ENCODE data around the gene TXNDC2. TPM values are rescaled to one million over a fixed set of nuclear protein-coding genes. Genes with fewer than 3 reads are reported as not detected.

Gene TXNDC2
- total RNA-seq, 3 donors from 2014 or later (not counting 1 experiment from before 2014, with no cell fraction given), result not detected

- no peaks in the 10 kb centered on the region for H3K4me1 Mint-ChIP-seq
- no peak for ATAC-seq
- no peaks in the 10 kb centered on the region for H3K4me1 ChIP-seq (ENCODE audit: control insufficient read depth, insufficient read depth, low read length)
- H3K27ac ChIP-seq (ENCODE audit: low read length), result no peak overlapping the region
- H3K9me3 ChIP-seq (ENCODE audit: control insufficient read depth, insufficient read depth, low read length), result peaks cover 13% of the 10 kb centered on the region
- H3K4me3 ChIP-seq (ENCODE audit: low read length), result no peak overlapping the region
- no peaks in the 10 kb centered on the region for H3K36me3 ChIP-seq (ENCODE audit: control insufficient read depth, insufficient read depth, low read length)
- H3K9me3 Mint-ChIP-seq, result peaks cover 4 to 9% of the 10 kb centered on the region in 2 donors
- intact Hi-C loops (cut with micrococcal nuclease), result no loop called here
- no peak for DNase-seq
- peaks cover 15 to 16% of the 10 kb centered on the region in 2 donors for H3K27me3 Mint-ChIP-seq (ENCODE audit: low read depth in 2 of 2)
- TF ChIP-seq CTCF (IDR thresholded peaks at IDR 0.05), result no peak
- H3K27ac Mint-ChIP-seq, result no peak overlapping the region
- peaks cover 11% of the 10 kb centered on the region for H3K36me3 Mint-ChIP-seq
- H3K4me3 Mint-ChIP-seq, result no peak overlapping the region
- peaks cover 3% of the 10 kb centered on the region for H3K27me3 ChIP-seq (ENCODE audit: control insufficient read depth, insufficient read depth, low read length)
- WGBS (ENCODE audit: insufficient coverage), result 61% methylated on average over 8 of the region's 9 CpGs
Measured at GRCh38 chr18:9869715-9870430, 15.9 kb upstream of the TXNDC2 start.

GRCh38 chr18:9870431-9871008 lies 15.3 kb upstream of the TXNDC2 start:
- peaks cover 14 to 21% of the 10 kb centered on the region in 2 donors for H3K27me3 Mint-ChIP-seq (ENCODE audit: low read depth in 2 of 2)
- H3K4me3 Mint-ChIP-seq, result no peak overlapping the region
- ATAC-seq (no peak), DNase-seq (no peak)
- intact Hi-C loops (cut with micrococcal nuclease), result no loop called here
- peaks cover 4 to 7% of the 10 kb centered on the region in 2 donors for H3K9me3 Mint-ChIP-seq
- Histone ChIP-seq H3K9me3 (ENCODE audit: control insufficient read depth, insufficient read depth, low read length) (peaks cover 9% of the 10 kb centered on the region), H3K27me3 (ENCODE audit: control insufficient read depth, insufficient read depth, low read length) (peaks cover 3% of the 10 kb centered on the region), H3K4me3 (ENCODE audit: low read length) (no peak overlapping the region), H3K27ac (ENCODE audit: low read length) (no peak overlapping the region), H3K4me1 (ENCODE audit: control insufficient read depth, insufficient read depth, low read length) (no peaks in the 10 kb centered on the region), H3K36me3 (ENCODE audit: control insufficient read depth, insufficient read depth, low read length) (no peaks in the 10 kb centered on the region)
- TF ChIP-seq CTCF (IDR thresholded peaks at IDR 0.05), result no peak
- WGBS (ENCODE audit: insufficient coverage), result 67% methylated on average over 4 of the region's 4 CpGs
- no peaks in the 10 kb centered on the region for H3K4me1 Mint-ChIP-seq
- H3K27ac Mint-ChIP-seq, result no peak overlapping the region
- peaks cover 7% of the 10 kb centered on the region for H3K36me3 Mint-ChIP-seq

- no peak for DNase-seq
- Mint-ChIP-seq H3K27me3 (ENCODE audit: low read depth in 2 of 2) (peaks cover 11 to 23% of the 10 kb centered on the region in 2 donors), H3K4me3 (no peak overlapping the region), H3K27ac (no peak overlapping the region), H3K4me1 (no peaks in the 10 kb centered on the region), H3K9me3 (peaks cover 0 to under 1% of the 10 kb centered on the region in 2 donors), H3K36me3 (no peaks in the 10 kb centered on the region)
- peaks cover 4% of the 10 kb centered on the region for H3K9me3 ChIP-seq (ENCODE audit: control insufficient read depth, insufficient read depth, low read length)
- H3K36me3 ChIP-seq (ENCODE audit: control insufficient read depth, insufficient read depth, low read length), result no peaks in the 10 kb centered on the region
- peaks cover 3% of the 10 kb centered on the region for H3K27me3 ChIP-seq (ENCODE audit: control insufficient read depth, insufficient read depth, low read length)
- no peak for ATAC-seq
- no peaks in the 10 kb centered on the region for H3K4me1 ChIP-seq (ENCODE audit: control insufficient read depth, insufficient read depth, low read length)
- 87% methylated on average over 6 of the region's 6 CpGs for WGBS (ENCODE audit: insufficient coverage)
- H3K27ac ChIP-seq (ENCODE audit: low read length), result no peak overlapping the region
- no peak overlapping the region for H3K4me3 ChIP-seq (ENCODE audit: low read length)
- intact Hi-C loops (cut with micrococcal nuclease), result no loop called here
- TF ChIP-seq CTCF (IDR thresholded peaks at IDR 0.05), result no peak
Measured at GRCh38 chr18:9871244-9871746, 14.5 kb upstream of the TXNDC2 start.
